ENCODE measurements around the gene ZNF768. TPM values are rescaled to one million over a fixed set of nuclear protein-coding genes. Genes with fewer than 3 reads are reported as not detected.
A peak's percentile ranks its signal among the peaks of the same experiment; 100 is the strongest.

ZNF768 gene
- total and polyA plus RNA-seq, 2 of the 13 experiments (the other 11 are each of a cell fraction or from before 2014, with no cell fraction given), result 26.7 to 34.4 TPM

- TF ChIP-seq SRSF9 (IDR thresholded peaks at IDR 0.05; ENCODE audit: borderline replicate concordance, insufficient read depth, low read depth, low read length, poor library complexity, severe bottlenecking) (no peak), ZIK1 (CRISPR knock-in tag; IDR thresholded peaks at IDR 0.05; ENCODE audit: borderline replicate concordance, low read depth) (no peak), FUBP1 (CRISPR knock-in tag; IDR thresholded peaks at IDR 0.05; ENCODE audit: borderline replicate concordance) (no peak), KLF12 (CRISPR knock-in tag; IDR thresholded peaks at IDR 0.05; ENCODE audit: borderline replicate concordance) (no peak), ZNF646 (CRISPR knock-in tag; IDR thresholded peaks at IDR 0.05) (no peak), REST (IDR thresholded peaks at IDR 0.05; ENCODE audit: borderline replicate concordance in 1 of 2, low read depth in 1 of 2, low read length in 2 of 2) (no peak), TEAD3 (CRISPR knock-in tag; optimal IDR thresholded peaks at IDR 0.05; ENCODE audit: borderline replicate concordance) (no peak), NFE2L1 (CRISPR knock-in tag; IDR thresholded peaks at IDR 0.05; ENCODE audit: borderline replicate concordance) (no peak), REXO4 (CRISPR knock-in tag; IDR thresholded peaks at IDR 0.05; ENCODE audit: borderline replicate concordance) (0 out of 2 replicates have a peak, but pooled peaks have one; percentile 32), YY1 (IDR thresholded peaks at IDR 0.05; ENCODE audit: insufficient read depth, insufficient replicate concordance, low read depth, low read length) (peak; percentile 62), ZNF629 (CRISPR knock-in tag; conservative IDR thresholded peaks at IDR 0.05) (no peak), SOX13 (IDR thresholded peaks at IDR 0.05) (no peak), SOX13 (CRISPR knock-in tag; conservative IDR thresholded peaks at IDR 0.05 in 1 of 2, IDR thresholded peaks at IDR 0.05 in 1 of 2) (peak; percentile 0 to 32; a peak in 1 of 4 replicates), ZFP36L2 (CRISPR knock-in tag; IDR thresholded peaks at IDR 0.05) (no peak)
Measured at GRCh38 chr16:30535777-30536190, 9.4 kb upstream of the ZNF768 start (continued).

All from HepG2 (cell line).